PC-3 (cell line): ENCODE data around the gene LRBA. TPM values are rescaled to one million over a fixed set of nuclear protein-coding genes. Genes with fewer than 3 reads are reported as not detected.

Experiments
- ATAC-seq: fragments of 200-7000 bp; cut with Tn5 transposase; 2 replicates; pipeline ENCODE4 v1.9.1; 2020; ENCODE audit warnings: mild to moderate bottlenecking, moderate library complexity
- BruUV-seq: library from RNA; stranded (reverse); fragments of 400-500 nt; replicated peaks from 2 replicates; lab custom pipeline; 2021; lab: Mats Ljungman, UMichigan
- CTCF ChIA-PET: fragments of 300-600 bp; sonication (Branson Sonifier 250); formaldehyde crosslinking; loops from one replicate; lab custom pipeline; 2022; ENCODE audit warnings: antibody characterized with exemption; lab: Charles Lee
- POLR2A ChIA-PET: fragments of 300-600 bp; sonication (Branson Sonifier 250); formaldehyde crosslinking; loops from one replicate; lab custom pipeline; 2022; ENCODE audit warnings: antibody characterized with exemption; ENCODE audit not compliant: unreplicated experiment; lab: Charles Lee
- DNase-seq: peaks from one replicate; pipeline ENCODE4 v3.0.0-alpha.2; 2015
- H2AFZ ChIP-seq: fragments of 300-600 bp; sonication (generic); 2 replicates; pipeline ENCODE4 v1.6.0; 2016; ENCODE audit warnings: antibody characterized with exemption, low read length
- H3F3A ChIP-seq: fragments of 300-600 bp; sonication (generic); one replicate; pipeline ENCODE4 v1.6.0; 2017; ENCODE audit warnings: antibody characterized with exemption, low read length, control low read depth, mild to moderate bottlenecking; ENCODE audit not compliant: unreplicated experiment
- H3K27ac ChIP-seq: fragments of 300-600 bp; sonication (generic); 2 replicates; pipeline ENCODE4 v1.5.1; 2016; ENCODE audit warnings: mild to moderate bottlenecking, low read length
- H3K27me3 ChIP-seq: fragments of 300-600 bp; sonication (generic); 2 replicates; pipeline ENCODE4 v1.6.1; 2016; ENCODE audit warnings: low read length, mixed read lengths
- H3K36me3 ChIP-seq: fragments of 300-600 bp; sonication (generic); 2 replicates; pipeline ENCODE4 v1.6.1; 2016; ENCODE audit warnings: low read depth, mixed run types, low read length, mixed read lengths
- H3K4me1 ChIP-seq: fragments of 300-600 bp; sonication (generic); 2 replicates; pipeline ENCODE4 v1.5.1; 2016; ENCODE audit warnings: low read length; ENCODE audit not compliant: insufficient read depth
- H3K4me2 ChIP-seq: fragments of 300-600 bp; sonication (generic); 2 replicates; pipeline ENCODE4 v1.6.0; 2016; ENCODE audit warnings: low read length
- H3K4me3 ChIP-seq: fragments of 300-600 bp; sonication (generic); 2 replicates; pipeline ENCODE4 v1.5.1; 2016; ENCODE audit warnings: mild to moderate bottlenecking, low read length, mixed read lengths
- H3K79me2 ChIP-seq: fragments of 300-600 bp; sonication (generic); 2 replicates; pipeline ENCODE4 v1.6.1; 2017; ENCODE audit warnings: low read length, mixed read lengths
- H3K9ac ChIP-seq: fragments of 300-600 bp; sonication (generic); 2 replicates; pipeline ENCODE4 v1.6.0; 2016; ENCODE audit warnings: mild to moderate bottlenecking, low read length
- H3K9me2 ChIP-seq: fragments of 300-600 bp; sonication (generic); replicated peaks from 2 replicates; pipeline ENCODE4 v1.6.1; 2016; ENCODE audit warnings: mixed run types, low read length, mixed read lengths
- H3K9me3 ChIP-seq: fragments of 300-600 bp; sonication (generic); 2 replicates; pipeline ENCODE4 v1.6.1; 2016; ENCODE audit warnings: low read length, mixed read lengths
- H4K20me1 ChIP-seq: fragments of 300-600 bp; sonication (generic); 2 replicates; pipeline ENCODE4 v1.6.1; 2016; ENCODE audit warnings: low read length, mixed read lengths
- CTCF ChIP-seq: fragments of 300-600 bp; sonication (generic); conservative IDR thresholded peaks from 2 replicates; pipeline ENCODE4 v1.5.1; 2017; ENCODE audit warnings: antibody characterized with exemption, low read depth, mild to moderate bottlenecking, low read length
- EZH2 ChIP-seq: fragments of 300-600 bp; sonication (generic); IDR thresholded peaks from one replicate; pipeline ENCODE4 v1.6.1; 2017; ENCODE audit warnings: antibody characterized with exemption, mild to moderate bottlenecking, low read length; ENCODE audit not compliant: unreplicated experiment
- EZH2phosphoT487 ChIP-seq: fragments of 300-600 bp; sonication (generic); IDR thresholded peaks from 2 replicates; pipeline ENCODE4 v1.6.1; 2018; ENCODE audit warnings: mild to moderate bottlenecking, antibody characterized with exemption, low read length, borderline replicate concordance
- intact Hi-C: fragments of 100-400 bp; cut with micrococcal nuclease; formaldehyde crosslinking; loops from 2 replicates; pipeline ENCODE4 v1.9.0; 2023
- total RNA-seq: library from RNA; depleted of rRNA; stranded (reverse); fragments of >200 nt; gene quantifications from 2 replicates; pipeline ENCODE4 v1.2.3, GENCODE V29; 2014

Gene LRBA
- total RNA-seq, 1 experiment from 2014 or later, result 40.8 TPM

- TF ChIP-seq EZH2, result no peak
- H3F3A ChIP-seq, result no peaks in the 10 kb centered on the region
- H3K36me3 ChIP-seq, result no peaks in the 10 kb centered on the region; the same call in 1 of the 2 replicates
- H3K4me2 ChIP-seq, result no peak overlapping the region
- no peaks in the 10 kb centered on the region for H3K27me3 ChIP-seq
- no peaks in the 10 kb centered on the region for H3K79me2 ChIP-seq
- no peak overlapping the region for H3K27ac ChIP-seq
- ATAC-seq, result no peak
- H3K4me3 ChIP-seq, result no peak overlapping the region
- no peaks in the 10 kb centered on the region for H3K9me2 ChIP-seq
- BruUV-seq, result no TSS peak
- ChIA-PET POLR2A (no interaction called here), CTCF (no interaction called here)
- no peaks in the 10 kb centered on the region for H3K4me1 ChIP-seq
- no peak for DNase-seq
- no peak overlapping the region for H2AFZ ChIP-seq
- no peaks in the 10 kb centered on the region for H3K9me3 ChIP-seq
- intact Hi-C loops, result no loop called here
- H4K20me1 ChIP-seq, result no peaks in the 10 kb centered on the region
- H3K9ac ChIP-seq, result no peak overlapping the region
These were observed 431.6 kb downstream of the LRBA start for GRCh38 chr4:150583287-150584110.

- intact Hi-C loops, result no loop called here
- Histone ChIP-seq H3F3A (no peaks in the 10 kb centered on the region), H3K9me2 (no peaks in the 10 kb centered on the region), H3K9ac (no peak overlapping the region), H3K36me3 (no peaks in the 10 kb centered on the region; the same call in 1 of the 2 replicates), H3K27me3 (no peaks in the 10 kb centered on the region), H3K27ac (no peak overlapping the region), H3K9me3 (no peaks in the 10 kb centered on the region), H3K79me2 (no peaks in the 10 kb centered on the region), H4K20me1 (no peaks in the 10 kb centered on the region), H3K4me1 (no peaks in the 10 kb centered on the region), H3K4me3 (no peak overlapping the region), H2AFZ (no peak overlapping the region), H3K4me2 (no peak overlapping the region)
- ChIA-PET POLR2A (no interaction called here), CTCF (interaction anchor here (0.5 kb wide), 1 partner anchor 160 kb away, joined by 3 read pairs; no protein-coding TSS in a partner anchor)
- DNase-seq (no peak), ATAC-seq (no peak)
- no peak for TF ChIP-seq EZH2phosphoT487
- no peak for TF ChIP-seq CTCF
- TF ChIP-seq EZH2, result no peak
- BruUV-seq, result no TSS peak
These were observed 432.2 kb downstream of the LRBA start for GRCh38 chr4:150582873-150583286.

- Histone ChIP-seq H3K27me3 (no peaks in the 10 kb centered on the region), H3K4me2 (no peak within 1 kb of the TSS), H3K79me2 (no peaks in the 10 kb centered on the region), H3K27ac (no peak within 1 kb of the TSS), H3K9me2 (no peaks in the 10 kb centered on the region), H3K4me3 (no peak within 1 kb of the TSS), H3K36me3 (no peaks in the 10 kb centered on the region; the same call in 1 of the 2 replicates), H3K4me1 (no peaks in the 10 kb centered on the region), H3F3A (no peaks in the 10 kb centered on the region), H2AFZ (no peak within 1 kb of the TSS), H4K20me1 (no peaks in the 10 kb centered on the region), H3K9ac (no peak within 1 kb of the TSS), H3K9me3 (no peaks in the 10 kb centered on the region)
- TF ChIP-seq EZH2phosphoT487, result no peak
- TF ChIP-seq CTCF, result no peak
- no peak for TF ChIP-seq EZH2
- ATAC-seq (no peak), DNase-seq (no peak)
- no TSS peak for BruUV-seq
- intact Hi-C loops, result no loop called here
- ChIA-PET CTCF (interaction anchor here (0.5 kb wide), 1 partner anchor 161 kb away, joined by 3 read pairs; no protein-coding TSS in a partner anchor), POLR2A (no interaction called here)
These were observed 432.8 kb downstream of the LRBA start, which contains the start of gene MAB21L2 for GRCh38 chr4:150582146-150582872. Gene MAB21L2 (plus strand): TSS chr4:150582151. CDS start chr4:150583030, 879 bp downstream.
